VCaP (cell line): ENCODE results near the gene NPDC1.
A peak's percentile ranks its signal among the peaks of the same experiment; 100 is the strongest.
"Not testable (repeated sequence)": the region's sequence is repeated elsewhere in the genome, so short reads cannot be mapped to it uniquely, and the experiment has no call there.

Experiments used
- H3K27ac ChIP-seq: fragments of 450-650 bp; 2 replicates; pipeline ENCODE4 v1.5.1; 2017
- CTCF ChIP-seq: fragments of 450-650 bp; conservative IDR thresholded peaks from 2 replicates; pipeline ENCODE4 v1.5.1; 2017; ENCODE audit warnings: mild to moderate bottlenecking, moderate library complexity

Gene NPDC1

GRCh38 chr9:137006116-137007003, 39.6 kb downstream of the NPDC1 start:
- TF ChIP-seq CTCF = no peak
- no peak overlapping the region for H3K27ac ChIP-seq

- peak; percentile 68 for TF ChIP-seq CTCF
Observed at GRCh38 chr9:137004285-137004684, 41.7 kb downstream of the NPDC1 start.

GRCh38 chr9:137002646-137003041, 43.3 kb downstream of the NPDC1 start:
- no peak overlapping the region for H3K27ac ChIP-seq

More at GRCh38 chr9:137004285-137004684, 41.7 kb downstream of the NPDC1 start:
- not testable (repeated sequence) for H3K27ac ChIP-seq

GRCh38 chr9:137001857-137002645, 43.9 kb downstream of the NPDC1 start:
- no peak for TF ChIP-seq CTCF
- no peak overlapping the region for H3K27ac ChIP-seq

More at GRCh38 chr9:137002646-137003041, 43.3 kb downstream of the NPDC1 start:
- TF ChIP-seq CTCF = no peak

- TF ChIP-seq CTCF = no peak
Observed at GRCh38 chr9:137000177-137000930, 45.6 kb downstream of the NPDC1 start.

GRCh38 chr9:136997830-136998234, 48.1 kb downstream of the NPDC1 start:
- no peak overlapping the region for H3K27ac ChIP-seq
- no peak for TF ChIP-seq CTCF

More at GRCh38 chr9:137000177-137000930, 45.6 kb downstream of the NPDC1 start:
- no peak overlapping the region for H3K27ac ChIP-seq
